ENCODE results near the gene ZNF880. TPM values are rescaled to one million over a fixed set of nuclear protein-coding genes. Genes with fewer than 3 reads are reported as not detected.

Gene ZNF880
- total and polyA plus RNA-seq, 9 of the 15 experiments (the other 6 are each of a cell fraction or from before 2014, with no cell fraction given): 0.15 to 1.9 (median 0.64) TPM; not detected in 1

DNA sequence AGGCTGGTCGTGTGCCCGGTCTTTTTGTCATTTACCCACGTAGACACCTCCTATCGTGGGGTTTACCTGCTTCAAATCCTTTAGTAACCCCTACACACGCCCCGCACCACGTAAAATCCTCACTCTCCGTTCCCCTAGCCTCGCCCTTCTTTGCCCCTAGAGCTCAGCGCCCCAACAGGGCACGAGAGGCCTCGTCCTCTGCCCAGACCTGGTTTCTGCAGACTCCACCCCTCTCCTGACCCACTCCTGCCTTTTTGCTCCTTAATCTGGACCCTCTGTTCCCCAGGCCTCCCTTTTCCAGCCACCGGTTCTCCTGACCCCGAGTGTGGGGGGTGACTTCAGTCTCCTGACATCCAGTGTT, 28.3 kb downstream of the ZNF880 start:
- peak in 3 of 4 experiments; percentile 9 to 16 (median 15) for DNase-seq (ENCODE audit: extremely low read depth in 1 of 4, low spot score in 3 of 4)
- intact Hi-C loops (cut with micrococcal nuclease): no loop called here
- Histone ChIP-seq H3K36me3 (ENCODE audit: control insufficient read depth, insufficient read depth, low read length) (no peaks in the 10 kb centered on the region), H3K9me3 (replicated peaks; ENCODE audit: control insufficient read depth, insufficient read depth, low read depth, low read length) (no peaks in the 10 kb centered on the region), H3K4me2 (ENCODE audit: insufficient read depth, low read length) (peak overlapping the region; percentile 79), H3K27me3 (ENCODE audit: control insufficient read depth in 2 of 2, insufficient read depth in 2 of 2, low read length in 2 of 2) (no peaks in the 10 kb centered on the region), H3K9ac (ENCODE audit: insufficient read depth in 1 of 2, low read depth in 2 of 2, low read length in 2 of 2) (peak overlapping the region in 1 of 2 experiments; percentile 50; a peak in 1 of 4 replicates), H2AFZ (ENCODE audit: low read depth, low read length) (peak overlapping the region; percentile 85), H3K79me2 (ENCODE audit: control insufficient read depth, insufficient read depth, low read length) (no peaks in the 10 kb centered on the region), H3K27ac (ENCODE audit: extremely low read depth, low read depth, low read length) (peak overlapping the region; percentile 50; the same call in 1 of the 3 replicates), H3K9me1 (ENCODE audit: control insufficient read depth, insufficient read depth, low read length) (no peaks in the 10 kb centered on the region), H3K4me3 (peak overlapping the region; percentile 50), H3K4me1 (replicated peaks in 1 of 2; ENCODE audit: control insufficient read depth in 2 of 2, insufficient read depth in 2 of 2, low read length in 2 of 2) (peaks cover 0 to 8% of the 10 kb centered on the region in 2 experiments; a peak in 2 of 5 replicates), H4K20me1 (replicated peaks; ENCODE audit: control insufficient read depth, insufficient read depth, low read length) (no peaks in the 10 kb centered on the region)
- peak; percentile 54; the same call in 2 of the 3 replicates for ATAC-seq
- 4% methylated on average over 14 of the region's 14 CpGs for WGBS (ENCODE audit: insufficient coverage, low coverage, missing lambda C conversion rate)
- FAIRE-seq: no peak
- BruUV-seq (replicated peaks): TSS peak; percentile 71
- in situ Hi-C loops (cut with MboI): no loop called here
- ChIA-PET POLR2A (no interaction called here), CTCF (ENCODE audit: low intra/inter-chr PET ratio) (no interaction called here)
- no peak for TF ChIP-seq KDM1A (IDR thresholded peaks at IDR 0.05)
- peak; percentile 10 for TF ChIP-seq PHF20 (IDR thresholded peaks at IDR 0.05; ENCODE audit: partially characterized antibody)
- no peak for TF ChIP-seq ZNF609 (CRISPR knock-in tag; IDR thresholded peaks at IDR 0.05; ENCODE audit: borderline replicate concordance)
- TF ChIP-seq CHD1 (IDR thresholded peaks at IDR 0.05; ENCODE audit: low read length): no peak
- no peak for TF ChIP-seq SAFB (IDR thresholded peaks at IDR 0.05; ENCODE audit: borderline replicate concordance, low read depth, low read length)
- TF ChIP-seq NR2F6 (CRISPR knock-in tag; IDR thresholded peaks at IDR 0.05): no peak
- TF ChIP-seq MITF (IDR thresholded peaks at IDR 0.05): no peak
- TF ChIP-seq ZFP36 (IDR thresholded peaks at IDR 0.05; ENCODE audit: low read depth, low read length, partially characterized antibody): no peak
- no peak for TF ChIP-seq CHCHD3 (CRISPR knock-in tag; IDR thresholded peaks at IDR 0.05)
- no peak for TF ChIP-seq BDP1 (IDR thresholded peaks at IDR 0.05; ENCODE audit: insufficient read depth, insufficient read length)
- no peak for TF ChIP-seq RBM22 (IDR thresholded peaks at IDR 0.05; ENCODE audit: low read depth, low read length, poor library complexity, severe bottlenecking)
- no peak for TF ChIP-seq ASH1L (IDR thresholded peaks at IDR 0.05; ENCODE audit: borderline replicate concordance, low read depth, partially characterized antibody)
- no peak for TF ChIP-seq TRIM28 (IDR thresholded peaks at IDR 0.05)
- TF ChIP-seq, protein P1, sequence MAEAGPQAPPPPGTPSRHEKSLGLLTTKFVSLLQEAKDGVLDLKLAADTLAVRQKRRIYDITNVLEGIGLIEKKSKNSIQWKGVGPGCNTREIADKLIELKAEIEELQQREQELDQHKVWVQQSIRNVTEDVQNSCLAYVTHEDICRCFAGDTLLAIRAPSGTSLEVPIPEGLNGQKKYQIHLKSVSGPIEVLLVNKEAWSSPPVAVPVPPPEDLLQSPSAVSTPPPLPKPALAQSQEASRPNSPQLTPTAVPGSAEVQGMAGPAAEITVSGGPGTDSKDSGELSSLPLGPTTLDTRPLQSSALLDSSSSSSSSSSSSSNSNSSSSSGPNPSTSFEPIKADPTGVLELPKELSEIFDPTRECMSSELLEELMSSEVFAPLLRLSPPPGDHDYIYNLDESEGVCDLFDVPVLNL (CRISPR knock-in tag; IDR thresholded peaks at IDR 0.05; ENCODE audit: low read depth): no peak
- 0 out of 2 replicates have a peak, but pooled peaks have one; percentile 7 for TF ChIP-seq GTF2E2 (tag; IDR thresholded peaks at IDR 0.05)
- no peak for TF ChIP-seq ADNP (tag; IDR thresholded peaks at IDR 0.05)
